Naive B cell (primary cell): Measurements from ENCODE around the gene TVP23C. TPM values are rescaled to one million over a fixed set of nuclear protein-coding genes. Genes with fewer than 3 reads are reported as not detected.
A peak's percentile ranks its signal among the peaks of the same experiment; 100 is the strongest.
"Not testable (repeated sequence)": the region's sequence is repeated elsewhere in the genome, so short reads cannot be mapped to it uniquely, and the experiment has no call there.

ENCODE experiments used
- ATAC-seq, 2 donors: fragments of 150-1000 bp; cut with Tn5 transposase; 2 replicates each; pipeline ENCODE4 v1.10.0; 2021; ENCODE audit warnings: low read depth in 2 of 2, mild to moderate bottlenecking in 2 of 2, moderate library complexity in 2 of 2
- DNase-seq: peaks from one replicate; pipeline ENCODE4 v3.0.0; 2022
- H3K27ac Mint-ChIP-seq, 6 donors: one replicate each; pipeline ENCODE4 v1.8.0; 2020 to 2022; ENCODE audit warnings: mild to moderate bottlenecking in 6 of 6, mixed read lengths in 6 of 6, moderate library complexity in 5 of 6, inconsistent platforms in 2 of 6
- H3K27me3 Mint-ChIP-seq, 3 donors: one replicate each; pipeline ENCODE4 v1.8.0; 2021 to 2022; ENCODE audit warnings: mixed read lengths in 3 of 3, mild to moderate bottlenecking in 1 of 3
- H3K36me3 Mint-ChIP-seq, 2 donors: one replicate each; pipeline ENCODE4 v1.8.0; 2020 to 2022; ENCODE audit warnings: mixed read lengths in 2 of 2, inconsistent platforms in 1 of 2, mild to moderate bottlenecking in 1 of 2
- H3K4me1 Mint-ChIP-seq, 3 donors: one replicate each; pipeline ENCODE4 v1.8.0; 2020 to 2022; ENCODE audit warnings: mixed read lengths in 3 of 3, inconsistent platforms in 1 of 3, mild to moderate bottlenecking in 1 of 3, moderate library complexity in 1 of 3
- H3K4me3 Mint-ChIP-seq, 8 donors: one replicate each; pipeline ENCODE4 v1.8.0; 2020 to 2022; ENCODE audit warnings: mild to moderate bottlenecking in 8 of 8, mixed read lengths in 8 of 8, moderate library complexity in 8 of 8, inconsistent platforms in 2 of 8
- H3K9me3 Mint-ChIP-seq, 7 donors: one replicate each; pipeline ENCODE4 v1.8.0; 2020 to 2022; ENCODE audit warnings: mixed read lengths in 7 of 7, mild to moderate bottlenecking in 5 of 7, inconsistent platforms in 2 of 7, moderate library complexity in 1 of 7
- polyA plus RNA-seq, 6 donors: library from polyadenylated mRNA; unstranded; fragments of 300-500 nt; fragmentation: Illumina TruSeq; gene quantifications; one replicate each; pipeline ENCODE4 v1.2.3, GENCODE V29; 2021; ENCODE audit warnings: low read depth in 6 of 6

The TVP23C gene
- polyA plus RNA-seq, 6 donors from 2014 or later, result 3.3 to 6.2 (median 5.3) TPM

DNA sequence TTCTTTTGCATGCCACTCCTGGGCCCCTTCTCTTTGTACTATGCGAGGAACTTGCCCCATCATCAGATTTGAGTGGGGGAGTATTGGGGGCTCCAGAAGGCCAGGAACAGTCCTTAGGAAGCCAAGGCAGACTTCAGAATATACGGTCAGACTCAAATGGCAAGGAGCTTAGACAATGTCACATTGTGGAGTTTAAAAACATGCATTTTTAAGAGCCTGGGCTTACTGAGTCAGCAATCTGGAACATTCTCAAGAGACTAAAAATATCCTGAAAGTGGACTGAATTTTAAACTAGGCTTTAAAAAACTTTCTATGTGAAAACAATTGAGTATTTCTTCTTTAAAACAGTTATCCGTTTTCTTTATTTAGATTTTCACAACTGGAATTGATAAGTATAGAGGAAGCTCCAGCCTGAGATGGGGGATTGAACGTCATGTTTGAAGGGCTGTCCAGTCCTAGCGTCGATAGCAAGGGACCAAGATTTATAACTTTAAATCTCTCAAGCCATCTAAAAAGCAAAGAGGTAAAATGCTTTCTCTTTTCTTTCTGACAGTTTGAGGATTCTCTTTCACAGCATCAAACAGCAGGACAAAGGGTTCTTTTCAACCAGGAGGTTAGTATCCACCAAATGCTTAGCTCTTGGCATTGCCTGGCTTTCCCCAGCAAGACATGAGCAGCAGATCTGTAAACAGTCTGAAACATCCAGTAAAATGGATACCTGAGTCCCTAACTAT is 50.1 kb downstream of the TVP23C start:
- DNase-seq, result no peak
- peak overlapping the region in 1 of 8 donors; percentile 9 for H3K4me3 Mint-ChIP-seq
- H3K27me3 Mint-ChIP-seq, result no peaks in the 10 kb centered on the region
- peaks cover 0 to 4% (median 0%) of the 10 kb centered on the region in 3 donors for H3K4me1 Mint-ChIP-seq
- H3K36me3 Mint-ChIP-seq, result peaks cover 20 to 24% of the 10 kb centered on the region in 2 donors
- H3K9me3 Mint-ChIP-seq, result no peaks in the 10 kb centered on the region
- no peak overlapping the region for H3K27ac Mint-ChIP-seq
- ATAC-seq, result no peak

- H3K4me1 Mint-ChIP-seq, result peaks cover 0 to 4% (median 0%) of the 10 kb centered on the region in 3 donors
- no peak overlapping the region for H3K4me3 Mint-ChIP-seq
- DNase-seq, result no peak
- no peak for ATAC-seq
- H3K27ac Mint-ChIP-seq, result no peak overlapping the region
- H3K27me3 Mint-ChIP-seq, result no peaks in the 10 kb centered on the region
- H3K9me3 Mint-ChIP-seq, result no peaks in the 10 kb centered on the region
- peaks cover 20 to 23% of the 10 kb centered on the region in 2 donors for H3K36me3 Mint-ChIP-seq
Observed at GRCh38 chr17:15512071-15512709, 51.1 kb downstream of the TVP23C start.

- peaks cover 16 to 22% of the 10 kb centered on the region in 2 donors for H3K36me3 Mint-ChIP-seq
- peak overlapping the region in 1 of 6 donors; percentile 14 for H3K27ac Mint-ChIP-seq
- H3K4me3 Mint-ChIP-seq, result no peak overlapping the region
Observed at GRCh38 chr17:15511142-15511541, 52.1 kb downstream of the TVP23C start.

GRCh38 chr17:15510361-15510760 is 52.9 kb downstream of the TVP23C start:
- H3K4me1 Mint-ChIP-seq, result peaks cover 0 to 4% (median 0%) of the 10 kb centered on the region in 3 donors
- no peak for ATAC-seq
- DNase-seq, result no peak
- no peaks in the 10 kb centered on the region for H3K27me3 Mint-ChIP-seq
- H3K9me3 Mint-ChIP-seq, result no peaks in the 10 kb centered on the region
- H3K4me3 Mint-ChIP-seq, result no peak overlapping the region
- peaks cover 9 to 15% of the 10 kb centered on the region in 2 donors for H3K36me3 Mint-ChIP-seq
- no peak overlapping the region for H3K27ac Mint-ChIP-seq

More at GRCh38 chr17:15511142-15511541, 52.1 kb downstream of the TVP23C start:
- Mint-ChIP-seq H3K4me1 (peaks cover 0 to 4% (median 0%) of the 10 kb centered on the region in 3 donors), H3K9me3 (no peaks in the 10 kb centered on the region), H3K27me3 (no peaks in the 10 kb centered on the region)
- ATAC-seq (no peak), DNase-seq (no peak)

- Mint-ChIP-seq H3K4me1 (peaks cover 0 to 4% (median 0%) of the 10 kb centered on the region in 3 donors), H3K27me3 (no peaks in the 10 kb centered on the region), H3K27ac (no peak overlapping the region), H3K36me3 (peaks cover 5 to 10% of the 10 kb centered on the region in 2 donors), H3K9me3 (no peaks in the 10 kb centered on the region), H3K4me3 (no peak overlapping the region)
- ATAC-seq (no peak), DNase-seq (no peak)
Observed at GRCh38 chr17:15509095-15509494, 54.2 kb downstream of the TVP23C start.

GRCh38 chr17:15508466-15508865 is 54.8 kb downstream of the TVP23C start:
- H3K27ac Mint-ChIP-seq, result no peak overlapping the region
- H3K27me3 Mint-ChIP-seq, result no peaks in the 10 kb centered on the region
- no peak overlapping the region for H3K4me3 Mint-ChIP-seq
- DNase-seq (no peak), ATAC-seq (no peak)
- peaks cover 5 to 10% of the 10 kb centered on the region in 2 donors for H3K36me3 Mint-ChIP-seq
- H3K4me1 Mint-ChIP-seq, result peaks cover 2 to 9% (median 3%) of the 10 kb centered on the region in 3 donors
- H3K9me3 Mint-ChIP-seq, result no peaks in the 10 kb centered on the region

DNA sequence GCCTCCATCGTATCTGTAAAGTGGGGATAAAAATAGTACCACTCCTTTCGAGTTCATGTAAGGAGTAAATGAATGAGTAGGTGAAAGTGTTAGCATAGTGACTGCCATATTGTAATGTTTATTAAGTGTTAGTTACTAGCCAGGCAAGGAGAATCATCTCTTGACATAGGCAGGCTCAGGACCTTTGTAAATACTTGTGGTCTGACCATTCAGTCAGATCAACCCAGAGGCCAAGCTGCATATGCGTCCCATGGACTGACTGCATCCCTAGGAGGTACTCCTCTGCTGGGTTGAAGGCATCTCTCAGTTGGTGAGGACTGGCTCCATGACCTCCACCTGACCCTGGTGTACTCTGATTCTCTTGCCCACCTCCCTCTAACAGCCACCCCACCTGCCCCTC is 55.4 kb downstream of the TVP23C start:
- no peak overlapping the region for H3K4me3 Mint-ChIP-seq
- H3K27me3 Mint-ChIP-seq, result peaks cover 0 to under 1% (median 0%) of the 10 kb centered on the region in 3 donors
- DNase-seq, result no peak
- no peak overlapping the region for H3K27ac Mint-ChIP-seq
- peaks cover 5 to 14% (median 8%) of the 10 kb centered on the region in 3 donors for H3K4me1 Mint-ChIP-seq
- H3K9me3 Mint-ChIP-seq, result no peaks in the 10 kb centered on the region
- ATAC-seq, result no peak
- H3K36me3 Mint-ChIP-seq, result peaks cover 5 to 10% of the 10 kb centered on the region in 2 donors

- H3K36me3 Mint-ChIP-seq, result peaks cover 5 to 10% of the 10 kb centered on the region in 2 donors
- DNase-seq, result no peak
- peaks cover 10 to 20% (median 14%) of the 10 kb centered on the region in 3 donors for H3K4me1 Mint-ChIP-seq
- no peaks in the 10 kb centered on the region for H3K9me3 Mint-ChIP-seq
- no peak for ATAC-seq
- H3K27ac Mint-ChIP-seq, result no peak overlapping the region
- H3K4me3 Mint-ChIP-seq, result no peak overlapping the region
- peaks cover 0 to 5% (median 0%) of the 10 kb centered on the region in 3 donors for H3K27me3 Mint-ChIP-seq
Observed at GRCh38 chr17:15507001-15507400, 56.3 kb downstream of the TVP23C start.

DNA sequence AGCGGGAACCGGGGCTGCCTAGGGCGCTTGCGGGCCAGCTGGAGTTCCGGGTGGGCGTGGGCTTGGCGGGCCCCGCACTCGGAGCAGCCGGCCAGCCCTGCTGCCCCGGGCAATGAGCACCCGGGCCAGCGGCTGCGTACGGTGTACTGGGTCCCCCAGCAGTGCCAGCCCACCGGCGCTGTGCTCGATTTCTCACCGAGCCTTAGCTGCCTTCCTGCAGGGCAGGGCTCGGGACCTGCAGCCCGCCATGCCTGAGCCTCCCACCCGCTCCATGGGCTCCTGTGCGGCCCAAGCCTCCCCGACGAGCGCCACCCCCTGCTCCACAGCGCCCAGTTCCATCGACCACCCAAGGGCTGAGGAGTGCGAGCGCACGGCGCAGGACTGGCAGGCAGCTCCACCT is 57.6 kb downstream of the TVP23C start:
- H3K9me3 Mint-ChIP-seq, H3K27ac Mint-ChIP-seq, ATAC-seq, H3K27me3 Mint-ChIP-seq, H3K4me3 Mint-ChIP-seq, DNase-seq: not testable (repeated sequence)
- peaks cover 5 to 10% of the 10 kb centered on the region in 2 donors for H3K36me3 Mint-ChIP-seq
- peaks cover 10 to 15% (median 14%) of the 10 kb centered on the region in 3 donors for H3K4me1 Mint-ChIP-seq

- ATAC-seq, result no peak
- no peak for DNase-seq
- Mint-ChIP-seq H3K9me3 (no peaks in the 10 kb centered on the region), H3K4me1 (peaks cover 10 to 15% (median 14%) of the 10 kb centered on the region in 3 donors), H3K27me3 (peaks cover 0 to 5% (median 0%) of the 10 kb centered on the region in 3 donors), H3K4me3 (peak overlapping the region in 2 of 8 donors; percentile 13 to 31), H3K36me3 (peaks cover 0 to 10% of the 10 kb centered on the region in 2 donors), H3K27ac (peak overlapping the region in 1 of 6 donors; percentile 61)
Observed at GRCh38 chr17:15503731-15504130, 59.6 kb downstream of the TVP23C start.

DNA sequence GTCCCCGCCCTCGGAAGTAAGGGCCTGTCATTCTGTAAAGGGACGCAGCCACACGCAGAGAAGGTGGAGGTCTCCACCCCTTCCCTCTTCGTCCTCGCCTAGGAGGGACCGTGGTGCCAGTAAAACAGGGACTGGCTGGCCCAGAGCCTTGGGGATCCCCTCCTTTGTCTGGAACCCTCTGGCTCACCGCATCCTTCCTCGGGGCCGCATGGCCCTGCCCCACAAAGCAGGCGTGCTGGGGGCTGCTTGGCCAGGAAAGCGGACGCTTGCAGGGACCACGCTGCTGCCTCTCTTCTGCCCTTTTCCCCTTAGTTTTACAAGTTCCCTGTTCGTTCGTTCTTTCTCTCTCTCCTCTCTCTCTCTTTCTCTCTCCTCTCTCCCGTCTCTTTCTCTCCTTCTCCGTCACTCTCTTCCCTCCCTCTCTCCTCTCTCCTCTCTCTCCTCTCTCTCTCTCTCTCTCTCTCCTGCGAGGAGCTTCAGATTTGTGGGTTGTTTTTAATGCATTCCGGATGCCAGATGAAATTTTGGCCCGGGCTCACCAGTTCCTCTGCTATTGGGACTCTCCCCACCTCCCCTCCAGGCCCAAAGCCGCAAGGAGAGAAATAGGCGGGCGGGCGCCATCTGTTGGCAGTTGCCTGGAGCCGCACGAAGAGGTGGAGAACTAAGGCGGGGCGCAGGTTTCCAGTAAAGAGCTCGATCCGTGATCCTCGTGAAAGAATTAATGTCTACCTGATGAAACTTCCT is 60.7 kb downstream of the TVP23C start:
- H3K27me3 Mint-ChIP-seq, result peaks cover 0 to 5% (median 0%) of the 10 kb centered on the region in 3 donors
- no peaks in the 10 kb centered on the region for H3K9me3 Mint-ChIP-seq
- peaks cover 10 to 15% (median 14%) of the 10 kb centered on the region in 3 donors for H3K4me1 Mint-ChIP-seq
- ATAC-seq (peak; percentile 88 to 95), DNase-seq (peak; percentile 57)
- H3K36me3 Mint-ChIP-seq, result peaks cover 0 to 6% of the 10 kb centered on the region in 2 donors
- peak overlapping the region; percentile 10 to 90 (median 70) for H3K4me3 Mint-ChIP-seq
- peak overlapping the region in 4 of 6 donors; percentile 14 to 83 (median 50) for H3K27ac Mint-ChIP-seq

- ATAC-seq (no peak), DNase-seq (no peak)
- peak overlapping the region in 3 of 8 donors; percentile 12 to 61 (median 25) for H3K4me3 Mint-ChIP-seq
- peaks cover 10 to 15% (median 14%) of the 10 kb centered on the region in 3 donors for H3K4me1 Mint-ChIP-seq
- H3K27me3 Mint-ChIP-seq, result peaks cover 0 to 5% (median 0%) of the 10 kb centered on the region in 3 donors
- H3K9me3 Mint-ChIP-seq, result no peaks in the 10 kb centered on the region
- H3K27ac Mint-ChIP-seq, result peak overlapping the region in 2 of 6 donors; percentile 43 to 49
- peaks cover 5 to 6% of the 10 kb centered on the region in 2 donors for H3K36me3 Mint-ChIP-seq
Observed at GRCh38 chr17:15501793-15502192, 61.5 kb downstream of the TVP23C start.

- Mint-ChIP-seq H3K27me3 (peaks cover 0 to 5% (median 0%) of the 10 kb centered on the region in 3 donors), H3K4me3 (peak overlapping the region in 2 of 8 donors; percentile 25 to 47), H3K9me3 (no peaks in the 10 kb centered on the region), H3K27ac (peak overlapping the region in 1 of 6 donors; percentile 43), H3K4me1 (peaks cover 10 to 15% (median 14%) of the 10 kb centered on the region in 3 donors), H3K36me3 (peaks cover 1 to 8% of the 10 kb centered on the region in 2 donors)
- no peak for DNase-seq
- no peak for ATAC-seq
Observed at GRCh38 chr17:15501282-15501681, 62.0 kb downstream of the TVP23C start.
